HT-29 (cell line): ENCODE data around the gene OPTC. TPM values are rescaled to one million over a fixed set of nuclear protein-coding genes. Genes with fewer than 3 reads are reported as not detected.

Experiments
- DNase-seq: peaks from one replicate; pipeline ENCODE4 v3.0.0-alpha.2; 2015; ENCODE audit warnings: low spot score
- total RNA-seq: library from RNA; depleted of rRNA; stranded (reverse); fragments of >200 nt; shearing (Covaris generic); gene quantifications from 2 replicates; pipeline ENCODE4 v1.2.3, GENCODE V29; 2014; rRNA removed

The OPTC gene
- total RNA-seq, 1 experiment from 2014 or later, result not detected

DNA sequence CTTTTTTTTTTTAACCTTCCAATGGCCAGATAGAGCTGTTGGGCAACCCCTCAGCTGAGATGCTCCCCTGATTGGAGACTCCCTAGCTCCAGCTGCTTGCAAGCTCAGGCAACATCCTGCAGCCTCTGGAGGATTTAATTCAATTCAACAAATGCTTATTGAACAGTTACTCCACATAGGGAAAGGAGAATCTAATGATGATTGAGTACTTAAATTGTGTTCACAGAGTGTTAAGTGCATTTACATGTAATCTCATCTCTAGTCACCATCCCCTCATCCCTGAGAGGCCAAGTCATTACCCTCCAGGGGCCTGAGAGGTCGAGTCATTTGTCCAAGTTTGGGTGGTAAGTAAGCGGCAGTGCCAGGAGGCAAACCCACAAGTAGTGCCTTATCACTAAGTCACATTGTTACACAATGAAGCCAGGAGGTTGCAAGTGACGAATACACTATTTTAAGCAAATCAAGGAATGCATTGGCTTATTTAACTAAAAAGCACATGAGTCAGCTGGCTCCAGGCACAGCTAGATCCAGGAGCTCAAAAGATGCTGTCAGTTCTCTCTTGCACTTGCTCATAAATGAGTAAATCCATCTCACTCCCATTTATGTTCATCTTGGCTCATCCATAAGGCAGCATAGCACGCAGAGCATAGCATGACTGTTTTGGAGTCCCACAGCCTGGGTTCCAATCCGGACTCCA, 64.3 kb downstream of the OPTC start:
- DNase-seq, result no peak

Other genes starting within 250 kb of the OPTC start
- gene BTG2, start 188.6 kb upstream of the OPTC start, total RNA-seq, result 103 and 116 TPM in 2 replicates
- 0.10 TPM in 1 of 2 replicates, not detected in the other for gene FMOD, start 143.0 kb upstream of the OPTC start, total RNA-seq
- gene PRELP, start 18.3 kb upstream of the OPTC start, total RNA-seq, result 0.13 TPM in 1 of 2 replicates, not detected in the other
- 5.5 TPM in 2 replicates for gene ATP2B4, start 132.7 kb downstream of the OPTC start, total RNA-seq